GM19452 (cell line): ENCODE results near the gene MINDY4B.
A peak's percentile ranks its signal among the peaks of the same experiment; 100 is the strongest.

Source experiments
- ATAC-seq: cut with Tn5 transposase; IDR thresholded peaks from one replicate; pipeline ENCODE4 v1.9.1; 2021; ENCODE audit not compliant: unreplicated experiment

MINDY4B gene

GRCh38 chr3:150905339-150905738 is at the start of gene MINDY4B:
Gene MINDY4B (minus strand): TSS chr3:150905439. CDS start chr3:150905439, 0 bp downstream.
- no peak for ATAC-seq

DNA sequence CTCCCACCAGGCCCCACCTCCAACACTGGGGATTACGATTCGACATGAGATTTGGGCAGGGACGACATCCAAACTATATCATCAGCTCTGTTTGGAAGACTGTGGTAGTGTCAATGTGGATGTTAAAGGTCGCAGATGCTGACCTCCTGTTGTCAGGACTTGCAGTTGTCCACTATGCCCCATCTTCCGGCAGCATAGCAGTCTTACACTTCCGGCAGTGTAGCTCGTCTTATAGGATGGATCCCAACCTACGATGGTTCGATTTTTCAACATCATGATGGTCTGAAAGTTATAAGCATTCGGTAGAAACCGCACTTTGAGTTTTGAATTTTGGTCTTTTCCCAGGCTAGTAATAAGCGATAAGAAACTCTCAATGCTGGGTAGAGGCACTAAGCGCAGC is 46.7 kb upstream of the MINDY4B start:
- ATAC-seq, result no peak

DNA sequence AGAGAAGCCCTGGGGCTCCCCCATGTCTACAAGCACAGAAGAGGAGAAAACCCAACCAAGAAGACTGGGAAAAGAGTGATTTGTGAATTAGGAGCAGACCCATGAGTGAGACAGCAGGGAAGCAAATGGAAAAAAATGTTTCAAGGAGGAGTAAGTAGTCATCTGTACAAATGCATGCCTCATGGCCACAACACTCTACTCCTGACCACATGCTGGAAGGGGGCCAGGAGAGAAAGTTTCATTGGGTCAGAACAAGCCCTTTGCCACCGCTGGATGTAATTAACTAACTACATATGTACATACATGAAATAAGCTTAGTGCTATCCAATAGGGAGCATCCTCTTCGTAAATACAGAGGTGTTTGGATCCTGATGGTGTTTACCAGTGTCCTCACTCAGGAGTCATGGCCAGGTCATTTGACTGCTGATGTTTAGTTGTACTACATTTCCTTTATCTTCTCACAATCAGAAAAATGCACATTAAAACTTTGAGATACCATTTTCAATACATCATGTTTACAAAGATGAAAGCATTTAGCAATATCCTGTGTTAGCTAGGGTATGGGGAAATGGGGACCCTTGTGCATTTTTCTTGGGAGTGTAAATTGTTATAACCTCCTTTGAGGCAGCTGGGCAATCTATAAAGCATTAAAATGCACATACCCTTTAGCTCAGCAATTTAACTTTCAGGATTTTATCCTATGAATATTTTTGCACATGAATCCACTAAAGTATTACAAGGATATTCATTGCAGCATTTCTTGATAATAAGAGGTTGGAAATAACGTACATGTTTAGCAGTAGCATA is 40.2 kb upstream of the MINDY4B start:
- no peak for ATAC-seq

DNA sequence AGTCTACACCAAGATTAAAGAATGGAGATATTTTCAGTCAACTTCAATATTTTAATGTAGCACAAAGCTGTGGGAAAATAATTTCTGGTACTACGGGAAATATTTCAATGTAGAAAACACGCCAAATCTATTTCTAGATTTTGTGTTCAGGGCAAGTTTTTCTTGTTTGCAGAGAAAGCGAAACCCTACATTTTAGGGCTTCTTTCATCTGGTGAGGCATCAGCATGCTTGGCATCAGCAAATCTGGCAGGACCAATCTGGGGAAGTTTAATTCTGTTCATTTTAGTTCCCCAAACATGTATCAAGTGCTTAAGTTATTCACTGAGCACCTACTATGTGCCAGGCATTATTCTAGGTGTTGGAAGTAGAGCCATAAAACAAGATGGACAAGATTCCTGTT is 37.0 kb upstream of the MINDY4B start:
- no peak for ATAC-seq

DNA sequence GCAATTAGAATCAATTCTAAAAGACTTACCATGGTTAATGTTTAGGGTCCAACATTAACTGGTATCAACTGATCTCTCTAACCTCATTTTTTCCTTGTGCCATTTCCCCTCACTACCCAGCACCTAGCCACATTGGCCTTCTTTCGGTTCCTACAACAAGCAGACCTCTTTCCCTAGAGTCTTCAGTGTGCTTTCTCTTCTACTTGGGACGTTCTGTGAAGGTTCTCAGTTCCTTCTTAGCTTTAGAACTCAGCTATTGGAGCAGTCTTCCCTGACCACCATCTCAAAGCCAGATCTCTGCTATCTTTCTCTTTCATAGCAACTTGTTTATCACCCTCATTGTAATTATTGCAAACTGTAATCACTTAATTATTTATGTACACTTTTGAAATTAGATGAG is 31.5 kb upstream of the MINDY4B start:
- ATAC-seq, result peak; percentile 92

- ATAC-seq, result no peak
Observed at GRCh38 chr3:150933473-150933995, 28.3 kb upstream of the MINDY4B start.

GRCh38 chr3:150931745-150932144 is 26.5 kb upstream of the MINDY4B start:
- no peak for ATAC-seq

- ATAC-seq, result no peak
Observed at GRCh38 chr3:150930839-150931238, 25.6 kb upstream of the MINDY4B start.

DNA sequence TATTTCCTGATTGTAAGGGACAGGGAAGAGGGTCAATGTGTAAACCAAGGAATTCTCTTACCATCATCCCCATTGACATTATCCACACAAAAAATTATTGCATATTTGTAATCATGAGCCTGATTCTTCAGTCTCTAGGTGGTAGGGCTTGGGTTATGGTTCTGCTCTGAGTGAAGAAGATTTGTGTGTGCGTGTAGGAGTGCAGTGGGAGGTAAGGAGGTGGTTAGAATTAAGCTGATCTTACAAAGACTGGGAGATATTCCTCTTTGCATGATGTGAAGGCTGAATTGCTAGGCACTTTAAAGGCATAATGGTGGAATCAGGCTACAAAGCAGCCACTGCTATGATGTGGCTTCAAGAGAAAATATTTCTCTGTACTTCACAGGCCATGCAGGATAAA is 23.0 kb upstream of the MINDY4B start:
- no peak for ATAC-seq

DNA sequence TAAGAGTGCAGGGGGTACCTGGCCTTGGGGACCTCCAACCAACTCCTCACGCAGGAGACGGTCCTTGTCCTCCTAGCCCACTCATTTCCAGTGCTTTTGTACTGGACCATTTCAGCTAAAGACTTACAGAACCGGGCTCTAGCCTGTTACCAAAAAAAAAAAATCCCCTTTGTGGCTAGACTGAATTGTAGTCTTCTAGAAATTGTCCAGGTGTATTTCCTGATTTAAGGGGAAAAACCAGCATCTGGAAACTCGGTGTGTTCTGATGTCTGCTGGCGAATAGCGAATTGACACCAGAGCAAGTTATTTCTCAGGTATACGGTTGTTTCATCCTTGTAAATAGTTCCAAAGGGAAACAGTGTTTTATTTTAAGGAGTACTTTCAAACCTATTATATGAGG is 21.1 kb upstream of the MINDY4B start:
- no peak for ATAC-seq

- no peak for ATAC-seq
Observed at GRCh38 chr3:150925751-150926201, 20.5 kb upstream of the MINDY4B start.

- ATAC-seq, result no peak
Observed at GRCh38 chr3:150922611-150923010, 17.4 kb upstream of the MINDY4B start.

DNA sequence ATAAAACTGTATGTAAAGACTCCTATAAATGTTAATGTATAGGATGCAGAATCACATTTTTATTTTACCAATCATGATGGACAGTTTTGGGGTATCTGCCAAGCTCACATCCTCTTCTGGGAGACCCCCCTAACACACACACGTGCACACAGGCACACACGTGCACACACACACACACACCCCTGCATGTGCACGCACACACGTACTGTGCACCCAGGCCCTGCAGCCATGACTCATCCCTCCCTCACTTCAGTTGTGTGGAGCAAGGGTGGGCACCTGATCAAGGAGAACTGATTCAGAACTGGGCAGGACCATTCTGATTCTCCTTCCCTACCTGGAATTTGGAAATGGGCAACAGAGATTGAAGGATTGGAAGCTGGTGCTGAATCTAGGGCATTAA is 16.0 kb upstream of the MINDY4B start:
- no peak for ATAC-seq

DNA sequence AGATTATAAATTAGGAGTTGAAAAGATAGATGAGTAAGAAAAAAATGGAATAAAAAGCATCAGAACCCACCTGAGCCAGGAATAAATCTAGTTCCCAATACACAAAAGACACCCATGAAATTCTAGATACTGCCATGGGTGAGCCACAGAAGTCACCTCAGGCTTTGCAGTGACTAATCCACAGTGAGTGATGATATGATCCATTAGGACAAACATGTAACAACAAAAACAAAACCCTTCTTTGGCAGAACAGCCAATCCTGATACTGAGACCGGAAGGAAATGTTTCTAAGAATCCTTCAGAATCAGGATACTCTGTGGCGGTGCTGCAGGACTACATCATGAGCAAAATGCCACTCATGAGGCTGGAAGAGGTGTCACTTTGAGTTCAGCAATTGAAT is 15.0 kb upstream of the MINDY4B start:
- no peak for ATAC-seq

GRCh38 chr3:150917951-150918350 is 12.7 kb upstream of the MINDY4B start:
- no peak for ATAC-seq

DNA sequence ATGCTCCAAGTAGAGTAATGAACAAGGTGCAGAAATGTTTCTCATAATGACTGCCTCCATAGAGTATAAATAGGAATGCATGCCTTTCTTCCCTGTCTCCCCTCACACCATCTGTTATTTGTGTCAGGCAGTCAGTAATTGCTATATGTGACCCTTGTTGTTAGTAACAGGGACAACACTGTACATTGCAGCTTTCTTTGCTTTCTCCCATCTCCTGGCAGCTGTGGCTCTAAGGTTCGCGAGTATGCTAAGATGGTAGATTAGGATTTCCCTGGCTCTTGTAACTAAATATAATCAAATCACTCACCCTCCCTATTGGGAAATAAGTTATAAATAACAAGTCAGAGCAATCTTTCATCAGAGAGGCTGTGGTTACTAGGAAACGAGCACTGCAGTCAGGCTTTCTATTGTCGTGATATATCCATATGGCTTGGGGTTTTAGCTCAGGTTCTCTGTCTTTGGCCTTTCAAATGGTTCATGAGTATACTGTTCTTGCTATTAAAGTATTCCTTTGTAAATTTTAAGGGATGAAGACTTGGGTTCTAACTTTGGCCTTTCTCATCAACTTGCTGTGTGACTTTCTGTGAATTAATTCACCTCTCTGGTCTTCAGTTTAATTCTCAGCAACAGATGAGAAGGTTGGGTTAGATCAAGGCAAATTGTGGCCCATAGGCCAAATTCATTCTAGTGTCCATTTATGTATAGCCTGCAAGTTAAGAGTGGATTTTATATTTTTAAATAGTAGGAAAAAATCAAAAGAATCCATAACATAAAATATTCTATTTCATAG is 8.1 kb upstream of the MINDY4B start:
- ATAC-seq, result no peak

- no peak for ATAC-seq
Observed at GRCh38 chr3:150912501-150912900, 7.3 kb upstream of the MINDY4B start.

- ATAC-seq, result no peak
Observed at GRCh38 chr3:150911771-150912170, 6.5 kb upstream of the MINDY4B start.

DNA sequence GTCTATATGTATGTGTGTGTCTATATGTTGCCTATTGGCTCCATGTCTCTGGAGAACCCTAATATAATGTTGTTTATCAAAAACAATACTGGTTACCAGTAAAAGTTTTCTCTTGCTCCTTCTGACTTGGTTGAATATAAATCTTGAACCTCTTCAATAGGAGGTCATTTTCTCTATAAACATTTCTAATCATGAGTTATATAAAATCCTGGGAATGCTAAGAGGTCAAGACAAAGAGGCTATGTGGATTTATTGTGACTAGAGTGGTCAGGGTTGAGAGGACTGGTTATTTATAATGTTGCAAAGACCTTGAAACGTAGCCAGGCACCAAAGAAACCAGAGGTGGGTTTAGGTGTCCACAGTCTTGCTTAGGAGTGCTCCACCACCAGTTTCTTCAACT is 1.2 kb upstream of the MINDY4B start:
- ATAC-seq, result no peak

GRCh38 chr3:150905746-150906145 is 507 bp upstream of the MINDY4B start:
- no peak for ATAC-seq

- no peak for ATAC-seq
Observed at GRCh38 chr3:150902988-150903387, 2.3 kb downstream of the MINDY4B start.

DNA sequence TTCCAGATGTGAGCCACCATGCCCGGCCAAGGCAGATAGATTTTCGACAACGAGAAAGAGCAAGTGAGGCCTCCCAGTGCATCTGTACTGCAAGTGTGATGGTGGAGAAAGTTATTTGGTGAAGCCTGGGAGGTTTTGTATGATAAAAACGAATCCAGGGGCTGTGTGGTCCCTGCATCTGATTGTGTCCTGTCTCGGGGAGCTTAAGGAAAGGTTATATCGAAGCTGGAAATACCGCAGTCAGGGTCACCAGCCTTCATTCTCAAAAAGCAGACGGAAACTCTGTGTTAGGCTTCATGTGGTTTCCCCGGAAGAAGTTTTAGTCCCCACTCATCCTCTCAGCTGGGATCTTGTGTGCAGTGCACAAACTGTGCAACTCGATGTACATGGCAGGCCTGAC is 3.4 kb downstream of the MINDY4B start:
- no peak for ATAC-seq
